H1 (cell line): ENCODE measurements around the gene GUCY2D. TPM values are rescaled to one million over a fixed set of nuclear protein-coding genes. Genes with fewer than 3 reads are reported as not detected.
A peak's percentile ranks its signal among the peaks of the same experiment; 100 is the strongest.

Experiments used
- CTCF ChIA-PET: fragments of 300-600 bp; sonication (Branson Sonifier 250); formaldehyde crosslinking; loops from one replicate; lab custom pipeline; 2021; ENCODE audit not compliant: partially characterized antibody; lab: Charles Lee
- POLR2A ChIA-PET: fragments of 300-600 bp; sonication (Branson Sonifier 250); formaldehyde crosslinking; loops from one replicate; lab custom pipeline; 2021; ENCODE audit warnings: inconsistent platforms; ENCODE audit not compliant: partially characterized antibody; lab: Charles Lee
- DNase-seq, 2 experiments: peaks; one replicate each; pipeline versions ENCODE4 v3.0.0 to v3.0.0-alpha.2; 2010 to 2022; ENCODE audit warnings: low spot score in 2 of 2, low read depth in 1 of 2, mixed read lengths in 1 of 2
- FAIRE-seq: peaks from 2 replicates; lab custom pipeline; 2011; peaks lifted over from hg19 to GRCh38; lab: Jason Lieb, UNC
- H2AFZ ChIP-seq: 2 replicates; pipeline ENCODE4 v1.8.1; 2012; ENCODE audit warnings: low read length, inconsistent platforms
- H2AK5ac ChIP-seq: 2 replicates; pipeline ENCODE4 v1.6.1; 2013; ENCODE audit warnings: low read depth, low read length
- H2BK120ac ChIP-seq: replicated peaks from 2 replicates; pipeline ENCODE3; 2013; ENCODE audit warnings: low read depth, low read length, inconsistent platforms
- H2BK12ac ChIP-seq: 2 replicates; pipeline ENCODE4 v1.6.1; 2013; ENCODE audit warnings: low read depth, low read length
- H2BK15ac ChIP-seq: 2 replicates; pipeline ENCODE4 v1.6.1; 2013; ENCODE audit warnings: low read length
- H2BK20ac ChIP-seq: 2 replicates; pipeline ENCODE4 v1.6.1; 2013; ENCODE audit warnings: low read length
- H2BK5ac ChIP-seq: 2 replicates; pipeline ENCODE4 v1.6.1; 2013; ENCODE audit warnings: low read depth, low read length
- H3K14ac ChIP-seq: 2 replicates; pipeline ENCODE4 v1.6.1; 2013; ENCODE audit warnings: inconsistent platforms; ENCODE audit not compliant: insufficient read length
- H3K18ac ChIP-seq: 2 replicates; pipeline ENCODE4 v1.6.1; 2013; ENCODE audit warnings: low read length; ENCODE audit errors: extremely low read depth
- H3K23ac ChIP-seq: 2 replicates; pipeline ENCODE4 v1.6.1; 2013; ENCODE audit warnings: inconsistent platforms; ENCODE audit not compliant: insufficient read length
- H3K23me2 ChIP-seq: 2 replicates; pipeline ENCODE4 v1.6.1; 2013; ENCODE audit warnings: low read depth, low read length
- H3K27ac ChIP-seq: 2 replicates; pipeline ENCODE4 v1.6.1; 2011; ENCODE audit warnings: low read depth, low read length, inconsistent platforms
- H3K27me3 ChIP-seq, 4 experiments: replicated peaks in 1 of 4; 1 replicate in 1 of 4; 2 replicates in 3 of 4; pipeline versions ENCODE4 v1.6.1 to v1.8.1; 2011 to 2013; ENCODE audit warnings: low read length in 3 of 4, mild to moderate bottlenecking in 3 of 4, inconsistent platforms in 2 of 4, mixed read lengths in 2 of 4, moderate library complexity in 1 of 4; ENCODE audit not compliant: control insufficient read depth in 3 of 4, insufficient read depth in 3 of 4; ENCODE audit errors: extremely low read depth in 1 of 4
- H3K36me3 ChIP-seq, 4 experiments: 2 replicates each; pipeline versions ENCODE4 v1.6.1 to v1.8.1; 2011 to 2013; ENCODE audit warnings: mild to moderate bottlenecking in 4 of 4, low read length in 3 of 4, moderate library complexity in 2 of 4, control low read depth in 1 of 4, inconsistent platforms in 1 of 4; ENCODE audit not compliant: insufficient read depth in 4 of 4, control insufficient read depth in 2 of 4
- H3K4ac ChIP-seq: replicated peaks from 2 replicates; pipeline ENCODE3; 2013; ENCODE audit warnings: low read length, low read depth, mixed read lengths, inconsistent platforms; ENCODE audit not compliant: insufficient read length
- H3K4me1 ChIP-seq, 4 experiments: replicated peaks in 1 of 4; 1 replicate in 1 of 4; 2 replicates in 3 of 4; pipeline versions ENCODE4 v1.6.1 to v1.8.1; 2011 to 2013; ENCODE audit warnings: low read length in 3 of 4, inconsistent platforms in 2 of 4, mixed read lengths in 1 of 4; ENCODE audit not compliant: insufficient read depth in 4 of 4, control insufficient read depth in 3 of 4
- H3K4me2 ChIP-seq, 2 experiments: 2 replicates each; pipeline versions ENCODE4 v1.6.1 to v1.8.1; 2011 to 2013; ENCODE audit warnings: low read depth in 2 of 2, low read length in 2 of 2, control low read depth in 1 of 2, inconsistent platforms in 1 of 2, mild to moderate bottlenecking in 1 of 2; ENCODE audit not compliant: insufficient read depth in 1 of 2
- H3K4me3 ChIP-seq, 4 experiments: fragments of 200-600, 300-600 bp in 1 of 4; sonication (generic), shearing (Covaris generic), sonication (Bioruptor Twin) in 1 of 4; 2 replicates each; pipeline versions ENCODE4 v1.5.1 to v1.8.1; 2011 to 2016; ENCODE audit warnings: low read length in 4 of 4, low read depth in 3 of 4, control low read depth in 2 of 4, inconsistent platforms in 2 of 4, mild to moderate bottlenecking in 2 of 4, mixed read lengths in 1 of 4, moderate library complexity in 1 of 4; ENCODE audit not compliant: insufficient read depth in 2 of 4; ENCODE audit errors: extremely low read depth in 1 of 4
- H3K56ac ChIP-seq: replicated peaks from 2 replicates; pipeline ENCODE3; 2013; ENCODE audit warnings: low read depth, mild to moderate bottlenecking, mixed read lengths, low read length, inconsistent platforms; ENCODE audit not compliant: insufficient read length
- H3K79me1 ChIP-seq: 2 replicates; pipeline ENCODE4 v1.6.1; 2013; ENCODE audit warnings: low read depth, low read length, control low read depth
- H3K79me2 ChIP-seq, 2 experiments: 2 replicates each; pipeline versions ENCODE4 v1.6.1 to v1.8.1; 2012 to 2013; ENCODE audit warnings: low read length in 2 of 2, mild to moderate bottlenecking in 2 of 2, inconsistent platforms in 1 of 2; ENCODE audit not compliant: insufficient read depth in 2 of 2, control insufficient read depth in 1 of 2
- H3K9ac ChIP-seq, 4 experiments: replicated peaks in 1 of 4; 1 replicate in 1 of 4; 2 replicates in 3 of 4; pipeline versions ENCODE4 v1.6.1 to v1.8.1; 2011 to 2013; ENCODE audit warnings: low read depth in 3 of 4, low read length in 3 of 4, control low read depth in 2 of 4, mild to moderate bottlenecking in 2 of 4, moderate library complexity in 2 of 4, inconsistent platforms in 1 of 4; ENCODE audit errors: extremely low read depth in 1 of 4
- H3K9me3 ChIP-seq, 2 experiments: 2 replicates each; pipeline versions ENCODE4 v1.6.1 to v1.8.1; 2012 to 2013; ENCODE audit warnings: mild to moderate bottlenecking in 2 of 2, moderate library complexity in 2 of 2, control low read depth in 1 of 2, inconsistent platforms in 1 of 2, low read depth in 1 of 2, low read length in 1 of 2, mixed read lengths in 1 of 2; ENCODE audit not compliant: insufficient read depth in 2 of 2
- H4K20me1 ChIP-seq, 2 experiments: replicated peaks in 1 of 2; 2 replicates each; pipeline versions ENCODE3 to v1.8.1; 2011 to 2013; ENCODE audit warnings: inconsistent platforms in 2 of 2, low read length in 2 of 2, mild to moderate bottlenecking in 1 of 2; ENCODE audit not compliant: insufficient read depth in 2 of 2, control insufficient read depth in 1 of 2
- H4K5ac ChIP-seq: 2 replicates; pipeline ENCODE4 v1.6.1; 2013; ENCODE audit warnings: low read length, low read depth, mixed read lengths, inconsistent platforms; ENCODE audit not compliant: insufficient read length
- H4K8ac ChIP-seq: 2 replicates; pipeline ENCODE4 v1.8.0; 2013; ENCODE audit warnings: mild to moderate bottlenecking, moderate library complexity, low read length, inconsistent platforms; ENCODE audit not compliant: insufficient read depth; ENCODE audit errors: extremely low read depth
- H4K91ac ChIP-seq: replicated peaks from 2 replicates; pipeline ENCODE3; 2013; ENCODE audit warnings: low read length, mixed read lengths, inconsistent platforms; ENCODE audit not compliant: insufficient read length
- BACH1 ChIP-seq: IDR thresholded peaks from 2 replicates; pipeline ENCODE4 v1.6.1; 2012; ENCODE audit warnings: low read length, improper control_type of control experiment
- KDM1A ChIP-seq: fragments of 200-600, 300-600 bp; sonication (generic); IDR thresholded peaks from 2 replicates; pipeline ENCODE4 v1.7.1; 2016; ENCODE audit warnings: mild to moderate bottlenecking, low read length, borderline replicate concordance
- KDM5A ChIP-seq: fragments of 200-600 bp; IDR thresholded peaks from 2 replicates; pipeline ENCODE4 v1.7.1; 2012; ENCODE audit warnings: mild to moderate bottlenecking, low read length, inconsistent platforms, mixed read lengths
- RBBP5 ChIP-seq: IDR thresholded peaks from 2 replicates; pipeline ENCODE4 v1.7.1; 2012; ENCODE audit warnings: low read depth, mild to moderate bottlenecking, inconsistent platforms, low read length, moderate library complexity, borderline replicate concordance
- RFX5 ChIP-seq: IDR thresholded peaks from 2 replicates; pipeline ENCODE4 v1.6.1; 2011; ENCODE audit warnings: low read depth, low read length, improper control_type of control experiment, borderline replicate concordance
- WGBS, 2 experiments: shearing (Covaris generic) in 1 of 2; methylation state at CpG; one replicate each; pipeline versions ENCODE4 v1.1.6 to v1.1.7; 2013 to 2015; ENCODE audit warnings: low lambda C conversion rate in 2 of 2, mixed read lengths in 2 of 2, inconsistent platforms in 1 of 2, low coverage in 1 of 2, missing lambda C conversion rate in 1 of 2; ENCODE audit not compliant: insufficient replicate concordance in 2 of 2, insufficient coverage in 1 of 2, insufficient read length in 1 of 2; ENCODE audit errors: extremely low coverage in 1 of 2, missing lambda C conversion rate in 1 of 2; 5-methylcytosine and 5-hydroxymethylcytosine counted together
- polyA plus RNA-seq, 7 experiments: library from polyadenylated mRNA; depleted of rRNA in 3 of 7; stranded (reverse) in 5 of 7; unstranded in 2 of 7; fragments of >200 nt in 5 of 7; fragments of 200-250 nt in 2 of 7; gene quantifications; 1 replicate in 5 of 7; 2 replicates in 1 of 7; 4 replicates in 1 of 7; pipeline versions ENCODE4 v1.2.1 to v1.2.3, GENCODE V29; 2011 to 2013; ENCODE audit warnings: missing spikeins in 2 of 7, mixed read lengths in 2 of 7
- total RNA-seq: library from RNA; stranded (reverse); fragmentation: NEBNext Ultra II Directional; extraction: Animal tissue kit (Norgen Biotek cat#: 25700); gene quantifications from 2 replicates; pipeline ENCODE4 v1.2.1, GENCODE V29; 2021
- TF ChIP-seq, protein P1 (sequence below): IDR thresholded peaks from 2 replicates; pipeline ENCODE4 v1.6.1; 2011; ENCODE audit warnings: low read depth, mild to moderate bottlenecking, low read length; ENCODE audit not compliant: insufficient read depth

The GUCY2D gene
- total and polyA plus RNA-seq, 2 of the 8 experiments (the other 6 are each of a cell fraction or from before 2014, with no cell fraction given), result 0.20 to 0.48 TPM

DNA sequence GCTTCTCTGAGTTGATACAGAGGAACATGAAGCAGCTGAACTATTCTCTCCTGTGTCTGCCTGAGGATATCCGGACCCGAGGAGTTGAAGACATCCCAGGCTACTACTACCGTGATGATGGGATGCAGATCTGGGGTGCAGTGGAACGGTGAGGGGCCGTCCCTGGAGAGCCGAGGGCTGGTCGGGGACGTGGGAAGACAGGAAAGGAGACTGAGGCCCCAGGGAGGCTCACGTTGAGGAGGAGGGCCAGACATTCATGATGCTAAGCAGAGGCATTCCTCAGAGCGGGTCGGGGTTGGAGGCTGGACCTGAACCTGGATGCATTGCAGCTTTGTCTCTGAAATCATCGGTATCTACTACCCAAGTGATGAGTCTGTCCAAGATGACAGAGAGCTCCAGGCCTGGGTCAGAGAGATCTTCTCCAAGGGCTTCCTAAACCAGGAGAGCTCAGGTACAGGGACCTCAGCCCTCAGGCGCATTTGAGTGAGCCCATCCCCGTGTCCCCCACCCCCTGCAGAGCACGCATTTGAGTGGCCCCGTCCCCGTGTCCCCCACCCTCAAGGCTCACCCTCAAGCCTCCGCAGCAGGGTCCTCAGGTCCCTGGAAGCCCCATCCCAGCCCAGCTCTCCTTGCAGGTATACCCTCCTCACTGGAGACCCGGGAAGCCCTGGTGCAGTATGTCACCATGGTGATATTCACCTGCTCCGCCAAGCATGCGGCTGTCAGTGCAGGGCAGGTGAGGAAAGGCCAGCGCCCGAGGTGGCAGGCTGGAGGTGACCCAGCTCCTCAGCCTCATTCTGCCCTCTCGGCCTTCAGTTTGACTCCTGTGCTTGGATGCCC lies 44.7 kb downstream of the GUCY2D start:
- H4K8ac ChIP-seq, result 0 out of 2 replicates have a peak overlapping the region, but pooled peaks have one; percentile 38
- H2BK5ac ChIP-seq, result no peak overlapping the region
- no peak overlapping the region for H3K18ac ChIP-seq
- no peaks in the 10 kb centered on the region for H3K4me1 ChIP-seq
- H3K27me3 ChIP-seq, result peaks cover 0 to 3% (median 1%) of the 10 kb centered on the region in 4 experiments; a peak in 3 of 7 replicates
- no peak overlapping the region for H3K9ac ChIP-seq
- H3K27ac ChIP-seq, result no peak overlapping the region
- no peak for FAIRE-seq
- no peaks in the 10 kb centered on the region for H4K20me1 ChIP-seq
- H3K4ac ChIP-seq, result no peak overlapping the region
- H3K56ac ChIP-seq, result no peak overlapping the region
- ChIA-PET CTCF (interaction anchor here (0.6 to 2.8 kb wide), 12 partner anchors 10 to 303 kb away, joined by 3 to 19 read pairs (median 3); no protein-coding TSS in a partner anchor), POLR2A (interaction anchor here (2.3 kb wide), 1 partner anchor 126 kb away, joined by 7 read pairs; no protein-coding TSS in a partner anchor)
- no peak overlapping the region for H2BK15ac ChIP-seq
- no peak for DNase-seq
- H3K14ac ChIP-seq, result no peak overlapping the region
- no peak overlapping the region for H3K23ac ChIP-seq
- H2BK20ac ChIP-seq, result no peak overlapping the region
- no peak overlapping the region for H3K4me3 ChIP-seq
- H3K79me1 ChIP-seq, result no peaks in the 10 kb centered on the region
- H4K5ac ChIP-seq, result no peak overlapping the region
- H2BK120ac ChIP-seq, result no peak overlapping the region
- no peaks in the 10 kb centered on the region for H3K9me3 ChIP-seq
- no peaks in the 10 kb centered on the region for H3K79me2 ChIP-seq
- no peaks in the 10 kb centered on the region for H3K23me2 ChIP-seq
- H3K36me3 ChIP-seq, result no peaks in the 10 kb centered on the region; a peak in 1 of 8 replicates
- TF ChIP-seq KDM1A, result no peak
- no peak for TF ChIP-seq KDM5A
- TF ChIP-seq BACH1, result no peak
- no peak for TF ChIP-seq RBBP5
- TF ChIP-seq, protein P1, sequence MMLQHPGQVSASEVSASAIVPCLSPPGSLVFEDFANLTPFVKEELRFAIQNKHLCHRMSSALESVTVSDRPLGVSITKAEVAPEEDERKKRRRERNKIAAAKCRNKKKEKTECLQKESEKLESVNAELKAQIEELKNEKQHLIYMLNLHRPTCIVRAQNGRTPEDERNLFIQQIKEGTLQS, result no peak
- TF ChIP-seq RFX5, result no peak
- no peak overlapping the region for H3K4me2 ChIP-seq
- WGBS, 2 experiments, result 90% methylated on average over 22 of the region's 24 CpGs; no CpG with 5 or more reads in 1 of the 2 experiments
- no peak overlapping the region for H2AFZ ChIP-seq
- no peak overlapping the region for H2AK5ac ChIP-seq
- no peak overlapping the region for H2BK12ac ChIP-seq
- no peak overlapping the region for H4K91ac ChIP-seq
